ENCODE results near the gene ATF6B.

ATF6B gene

DNA sequence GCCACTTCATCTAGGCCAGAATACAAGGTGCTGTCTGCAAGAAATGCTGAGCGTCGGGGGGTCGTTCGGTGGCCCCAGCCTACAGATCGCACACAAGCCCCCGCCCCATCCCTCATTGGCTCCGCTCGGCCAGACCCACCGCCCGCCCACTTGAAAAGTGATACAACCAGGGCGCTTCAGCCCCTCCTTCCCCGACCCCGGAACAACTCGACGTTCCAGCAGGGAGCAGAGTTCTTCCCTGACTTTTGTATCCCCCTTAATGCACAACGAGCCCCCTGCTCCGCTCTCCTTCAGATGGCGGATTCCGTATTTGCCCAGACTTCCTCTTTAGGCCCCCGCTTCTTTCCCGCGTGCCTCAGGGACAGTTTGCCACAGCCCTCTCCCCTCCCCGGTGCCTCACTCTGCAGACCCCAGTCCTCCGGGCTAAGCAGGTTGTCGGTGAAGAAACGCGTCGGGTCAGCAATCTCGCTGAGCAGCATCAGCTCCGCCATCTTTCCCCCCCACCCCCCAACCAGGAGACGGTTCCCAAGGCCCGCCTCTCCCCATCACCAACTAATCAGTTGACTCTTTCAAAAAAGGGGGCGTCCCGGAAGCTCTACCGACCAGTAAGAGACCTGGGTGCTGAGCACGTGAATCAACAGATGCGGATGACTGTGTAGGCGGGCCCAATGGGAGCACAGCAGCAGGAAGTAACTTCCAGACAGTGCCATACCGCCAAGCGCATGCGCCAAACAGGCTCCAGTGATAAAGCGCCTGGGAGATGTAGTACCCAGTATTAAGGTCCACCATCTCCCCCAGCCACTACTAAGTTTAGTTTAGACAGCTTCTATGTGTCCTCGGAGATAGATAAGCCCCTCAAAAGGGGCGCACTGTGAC lies at the start of gene ATF6B:
TSS of gene ATF6B (minus strand) at position 530 of the 876 bp plus-strand sequence. CDS start at position 491, 39 bp downstream.
- peak; percentile 100 for DNase-seq (ENCODE audit: low spot score)

- DNase-seq (ENCODE audit: low spot score): no peak
These were observed 49.2 kb upstream of the ATF6B start for GRCh38 chr6:32177183-32177787.

- peak; percentile 72 for DNase-seq (ENCODE audit: low spot score)
These were observed 48.6 kb upstream of the ATF6B start for GRCh38 chr6:32176476-32177182.

DNA sequence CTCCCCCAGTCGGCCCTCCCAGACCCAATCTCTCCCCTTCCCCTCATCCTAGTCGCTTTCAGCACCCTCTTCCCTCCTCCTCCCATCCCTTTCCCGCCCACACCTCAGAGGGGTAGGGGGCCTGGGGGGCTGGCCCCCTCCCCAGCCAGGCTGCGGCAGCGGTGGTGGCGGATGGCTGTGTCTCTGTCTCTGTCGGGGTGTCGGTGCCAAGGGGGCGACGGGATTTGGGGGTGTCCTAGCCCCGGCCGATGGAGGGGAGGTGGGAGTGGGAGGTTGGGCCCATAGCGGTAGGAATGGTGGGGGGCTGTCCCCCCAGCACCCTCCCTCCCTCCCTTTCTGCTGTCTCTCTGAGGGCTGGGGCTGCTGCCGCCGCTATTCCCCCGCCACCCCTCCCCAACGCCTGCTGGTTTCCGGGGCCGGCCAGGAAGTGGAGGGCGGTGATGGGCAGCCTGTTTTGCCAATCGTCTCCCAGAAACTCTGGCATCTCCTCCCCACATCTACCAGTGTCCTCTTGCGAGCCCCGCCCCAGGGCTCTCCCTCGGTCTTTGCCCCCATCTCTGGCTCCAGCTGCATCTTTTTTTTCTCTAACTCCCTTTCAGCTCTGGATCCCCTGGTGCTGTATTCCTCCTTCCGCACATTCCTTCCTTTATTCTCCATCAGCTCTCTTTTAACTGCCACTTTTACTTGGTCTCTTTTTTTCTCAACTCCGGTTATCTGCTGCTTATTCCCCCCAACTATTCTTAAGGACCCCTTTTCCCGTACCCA lies 47.8 kb upstream of the ATF6B start, which contains the start of gene AGPAT1:
TSS of gene AGPAT1 (minus strand) at position 374 of the 765 bp plus-strand sequence. CDS start 4,588 bp downstream, outside the sequence.
- DNase-seq (ENCODE audit: low spot score): peak; percentile 98

GRCh38 chr6:32175322-32175710 lies 47.3 kb upstream of the ATF6B start:
- no peak for DNase-seq (ENCODE audit: low spot score)

GRCh38 chr6:32174416-32174815 lies 46.4 kb upstream of the ATF6B start:
- no peak for DNase-seq (ENCODE audit: low spot score)

- no peak for DNase-seq (ENCODE audit: low spot score)
These were observed 45.1 kb upstream of the ATF6B start for GRCh38 chr6:32173051-32173727.

GRCh38 chr6:32171234-32171633 lies 43.2 kb upstream of the ATF6B start:
- DNase-seq (ENCODE audit: low spot score): no peak

DNA sequence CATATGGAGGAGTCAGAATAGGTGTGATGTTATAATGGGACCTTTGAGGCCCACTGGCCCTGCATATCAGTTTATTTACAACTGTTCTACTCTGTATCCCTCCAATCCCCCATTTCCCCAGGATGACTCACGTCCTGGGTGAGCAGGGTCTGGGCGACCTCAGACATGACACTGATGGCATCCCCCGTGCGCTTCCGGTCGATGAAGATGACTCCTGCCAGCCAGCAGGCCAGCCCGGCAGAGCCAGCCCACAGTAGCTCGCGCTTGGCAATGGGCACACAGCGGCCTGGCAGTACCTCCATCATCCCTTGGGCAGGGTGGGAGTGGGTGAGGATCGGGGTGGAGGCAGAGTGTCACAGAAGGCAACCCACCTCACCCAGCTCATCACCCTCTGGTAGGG lies 42.2 kb upstream of the ATF6B start:
- no peak for DNase-seq (ENCODE audit: low spot score)

DNA sequence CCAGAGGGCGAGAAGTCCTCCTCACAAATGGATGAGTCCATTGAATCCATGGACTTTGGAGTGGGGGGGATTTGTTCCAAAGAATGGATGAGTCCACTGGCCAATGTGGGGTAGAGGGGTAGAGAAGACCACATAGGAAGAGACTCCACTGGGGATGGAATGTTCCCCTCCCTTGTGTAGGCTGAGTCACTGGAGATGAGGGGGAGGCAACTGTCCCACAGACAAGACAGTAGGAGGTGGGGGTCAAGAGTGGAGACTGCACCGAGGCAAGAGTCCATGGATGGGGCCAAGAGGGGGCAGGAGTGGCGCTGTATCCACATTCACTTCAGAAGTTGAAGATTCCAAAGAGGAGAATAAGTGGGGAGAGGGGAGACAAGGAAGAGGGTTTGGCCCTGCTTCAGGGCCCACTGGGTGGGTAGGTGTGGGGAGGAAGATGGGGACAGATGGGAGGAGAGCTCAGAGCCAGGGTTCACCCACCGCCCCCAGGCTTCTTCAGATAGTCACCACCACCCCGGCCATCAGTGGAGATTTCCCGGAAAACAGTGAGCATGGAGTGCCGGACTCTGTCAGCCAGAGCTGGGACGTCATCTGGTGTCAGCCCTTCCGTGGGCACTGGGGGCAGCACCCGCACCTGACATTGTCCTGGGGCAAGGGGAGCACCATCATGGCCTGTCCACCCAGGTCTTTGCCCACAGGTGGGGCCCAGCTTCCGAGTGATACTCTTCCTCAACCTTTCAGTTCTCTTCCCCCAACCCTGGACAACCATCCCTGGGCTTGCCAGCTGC lies 41.0 kb upstream of the ATF6B start:
- DNase-seq (ENCODE audit: low spot score): no peak

- no peak for DNase-seq (ENCODE audit: low spot score)
These were observed 40.3 kb upstream of the ATF6B start for GRCh38 chr6:32168350-32168749.

- no peak for DNase-seq (ENCODE audit: low spot score)
These were observed 39.8 kb upstream of the ATF6B start for GRCh38 chr6:32167761-32168262.

GRCh38 chr6:32167154-32167760 lies 39.2 kb upstream of the ATF6B start:
- no peak for DNase-seq (ENCODE audit: low spot score)

DNA sequence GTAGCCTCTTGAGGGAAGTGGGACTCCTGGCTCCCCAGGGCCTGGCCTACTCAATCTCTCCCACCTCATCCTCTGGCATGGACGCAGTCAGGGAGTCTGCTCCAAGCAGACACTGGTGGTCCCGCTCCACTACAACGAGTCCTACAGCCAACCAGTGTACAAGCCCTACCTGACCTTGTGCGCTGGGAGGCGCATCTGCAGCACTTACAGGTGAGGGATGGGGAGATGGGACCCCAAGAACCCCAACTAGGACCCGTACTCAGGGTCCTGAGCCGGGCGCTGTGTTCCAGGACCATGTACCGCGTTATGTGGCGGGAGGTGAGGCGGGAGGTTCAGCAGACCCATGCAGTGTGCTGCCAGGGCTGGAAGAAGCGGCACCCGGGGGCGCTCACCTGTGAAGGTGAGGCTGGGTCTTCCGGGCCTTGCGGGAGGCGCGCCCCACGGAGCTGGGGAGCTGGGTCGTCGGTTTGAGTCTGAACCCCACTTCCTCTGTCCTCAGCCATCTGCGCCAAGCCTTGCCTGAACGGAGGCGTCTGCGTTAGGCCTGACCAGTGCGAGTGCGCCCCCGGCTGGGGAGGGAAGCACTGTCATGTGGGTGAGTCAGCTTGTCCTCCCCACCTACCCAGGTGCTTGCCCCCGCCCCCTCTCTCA lies 38.5 kb upstream of the ATF6B start:
- no peak for DNase-seq (ENCODE audit: low spot score)

DNA sequence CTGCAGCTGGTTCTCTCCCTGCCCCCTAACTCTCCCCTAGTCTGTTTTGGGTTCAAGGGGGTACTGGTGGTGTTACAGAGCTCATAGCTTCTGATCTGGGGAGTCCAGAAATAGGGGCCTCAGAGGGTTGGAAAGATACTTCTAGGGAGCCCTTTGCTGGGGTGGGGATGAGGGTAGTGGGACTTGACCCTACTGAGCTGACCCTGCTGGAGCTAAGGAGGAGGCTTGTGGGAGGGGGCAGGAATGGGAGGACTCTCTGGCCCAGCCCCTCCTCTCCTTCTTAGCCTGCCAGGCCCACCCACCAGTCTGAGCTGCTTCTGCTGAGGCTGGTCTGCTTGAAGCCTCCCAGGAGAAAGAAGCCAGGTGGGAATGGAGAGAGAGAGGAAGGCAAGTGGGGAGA lies 36.2 kb upstream of the ATF6B start, which contains the start of gene EGFL8:
TSS of gene EGFL8 (plus strand) at position 301 of the 400 bp plus-strand sequence. CDS start 1,571 bp downstream, outside the sequence.
- DNase-seq (ENCODE audit: low spot score): no peak

- DNase-seq (ENCODE audit: low spot score): peak; percentile 34
These were observed 35.7 kb upstream of the ATF6B start for GRCh38 chr6:32163559-32164258.

- DNase-seq (ENCODE audit: low spot score): no peak
These were observed 30.0 kb upstream of the ATF6B start for GRCh38 chr6:32158052-32158451.

DNA sequence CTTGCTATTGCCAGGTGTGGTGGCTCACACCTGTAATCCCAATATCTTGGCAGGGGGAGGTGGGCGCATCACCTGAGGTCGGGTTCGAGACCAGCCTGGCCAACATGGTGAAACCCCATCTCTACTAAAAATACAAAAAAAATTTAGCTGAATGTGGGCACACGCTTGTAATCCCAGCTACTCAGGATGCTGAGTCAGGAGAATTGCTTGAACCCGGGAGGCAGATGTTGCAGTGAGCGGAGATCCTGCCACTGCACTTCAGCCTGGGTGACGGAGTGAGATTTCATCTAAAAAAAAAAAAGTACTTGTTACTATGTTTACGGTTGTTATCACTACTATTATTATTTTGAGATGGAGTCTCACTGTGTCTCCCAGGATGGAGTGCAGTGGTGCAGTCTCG lies 28.8 kb upstream of the ATF6B start:
- DNase-seq (ENCODE audit: low spot score): no peak

Measured in pons (tissue), 1 donor.